ENCODE data around the gene B9D2. TPM values are rescaled to one million over a fixed set of nuclear protein-coding genes. Genes with fewer than 3 reads are reported as not detected.

B9D2 gene
- total RNA-seq, 2 experiments from 2014 or later, result 21.1 to 26.8 TPM

DNA sequence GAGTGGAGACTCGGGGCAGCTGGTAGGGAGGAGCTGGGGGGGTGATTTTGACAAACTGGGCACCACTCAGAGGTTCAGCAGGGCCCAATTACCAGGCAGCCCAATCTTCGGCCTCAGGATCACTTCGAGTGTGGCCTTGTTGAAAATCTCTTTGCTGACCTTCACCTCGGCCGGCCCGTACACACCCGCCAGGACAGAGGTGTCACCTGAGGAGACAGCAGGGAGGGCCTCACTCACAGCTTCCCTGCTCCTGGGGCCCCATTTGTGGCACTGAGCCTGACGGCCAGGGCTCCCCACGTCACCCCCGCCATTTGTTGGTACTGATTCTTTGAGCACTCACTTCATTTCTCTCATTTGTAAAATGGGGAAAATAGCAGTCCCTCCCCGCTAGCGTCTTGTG, 28.8 kb upstream of the B9D2 start:
- intact Hi-C loops (cut with DNase I, micrococcal nuclease), result no loop called here
- CTCF ChIA-PET, result no interaction called here
- ATAC-seq (ENCODE audit: poor library complexity) (no peak), DNase-seq (no peak)
- peaks cover 45% of the 10 kb centered on the region for H3K36me3 ChIP-seq (ENCODE audit: insufficient read depth, low read length)
- H3K27me3 Mint-ChIP-seq, result no peaks in the 10 kb centered on the region
- POLR2A ChIA-PET, result interaction anchor here (1.0 kb wide), 1 partner anchor 29 kb away, joined by 3 read pairs; the partner anchor contains the start of gene B9D2
- H3K27me3 ChIP-seq (ENCODE audit: control insufficient read depth in 1 of 2, insufficient read depth in 2 of 2, low read length in 2 of 2), result no peaks in the 10 kb centered on the region
- H3K4me3 Mint-ChIP-seq, result no peak overlapping the region
- TF ChIP-seq, protein P1, sequence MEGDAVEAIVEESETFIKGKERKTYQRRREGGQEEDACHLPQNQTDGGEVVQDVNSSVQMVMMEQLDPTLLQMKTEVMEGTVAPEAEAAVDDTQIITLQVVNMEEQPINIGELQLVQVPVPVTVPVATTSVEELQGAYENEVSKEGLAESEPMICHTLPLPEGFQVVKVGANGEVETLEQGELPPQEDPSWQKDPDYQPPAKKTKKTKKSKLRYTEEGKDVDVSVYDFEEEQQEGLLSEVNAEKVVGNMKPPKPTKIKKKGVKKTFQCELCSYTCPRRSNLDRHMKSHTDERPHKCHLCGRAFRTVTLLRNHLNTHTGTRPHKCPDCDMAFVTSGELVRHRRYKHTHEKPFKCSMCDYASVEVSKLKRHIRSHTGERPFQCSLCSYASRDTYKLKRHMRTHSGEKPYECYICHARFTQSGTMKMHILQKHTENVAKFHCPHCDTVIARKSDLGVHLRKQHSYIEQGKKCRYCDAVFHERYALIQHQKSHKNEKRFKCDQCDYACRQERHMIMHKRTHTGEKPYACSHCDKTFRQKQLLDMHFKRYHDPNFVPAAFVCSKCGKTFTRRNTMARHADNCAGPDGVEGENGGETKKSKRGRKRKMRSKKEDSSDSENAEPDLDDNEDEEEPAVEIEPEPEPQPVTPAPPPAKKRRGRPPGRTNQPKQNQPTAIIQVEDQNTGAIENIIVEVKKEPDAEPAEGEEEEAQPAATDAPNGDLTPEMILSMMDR (IDR thresholded peaks at IDR 0.05), result no peak
- no peaks in the 10 kb centered on the region for H3K9me3 ChIP-seq (ENCODE audit: control insufficient read depth in 1 of 2, insufficient read depth in 1 of 2, low read length in 2 of 2)
- peaks cover 63% of the 10 kb centered on the region for H3K36me3 Mint-ChIP-seq (ENCODE audit: low read depth)
- no peak overlapping the region for H3K4me3 ChIP-seq (ENCODE audit: low read length)
- H3K27ac ChIP-seq (ENCODE audit: low read depth in 1 of 2, low read length in 2 of 2), result no peak overlapping the region
- H3K9me3 Mint-ChIP-seq, result no peaks in the 10 kb centered on the region
- H3K4me1 ChIP-seq (ENCODE audit: insufficient read depth, low read length), result peaks cover 21% of the 10 kb centered on the region
- H3K4me1 Mint-ChIP-seq (ENCODE audit: low read depth), result peaks cover 27% of the 10 kb centered on the region
- no peak overlapping the region for H3K27ac Mint-ChIP-seq

DNA sequence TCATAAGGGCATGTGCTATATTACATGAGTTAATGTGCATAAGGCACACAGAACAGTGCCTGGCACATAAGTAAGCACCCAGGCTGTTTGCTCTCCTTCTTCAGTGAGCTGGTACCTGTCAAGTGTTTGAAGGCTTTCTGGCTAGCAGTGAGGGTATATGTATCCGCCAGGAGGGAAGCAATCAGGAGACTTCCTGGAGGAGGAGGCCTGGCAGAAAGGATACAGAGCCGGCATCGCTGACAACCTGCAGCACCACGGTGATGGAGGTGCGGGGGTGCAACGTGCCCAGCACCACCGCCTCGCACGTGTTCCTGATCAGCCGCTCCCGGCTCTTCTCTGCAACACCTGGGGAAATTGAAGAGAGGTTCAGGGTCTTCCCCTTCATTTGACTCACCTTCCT, 27.7 kb upstream of the B9D2 start:
- Mint-ChIP-seq H3K4me1 (ENCODE audit: low read depth) (peaks cover 16% of the 10 kb centered on the region), H3K36me3 (ENCODE audit: low read depth) (peaks cover 61% of the 10 kb centered on the region), H3K4me3 (no peak overlapping the region), H3K9me3 (no peaks in the 10 kb centered on the region), H3K27me3 (no peaks in the 10 kb centered on the region), H3K27ac (no peak overlapping the region)
- H3K9me3 ChIP-seq (ENCODE audit: control insufficient read depth in 1 of 2, insufficient read depth in 1 of 2, low read length in 2 of 2), result no peaks in the 10 kb centered on the region
- no peak for ATAC-seq (ENCODE audit: poor library complexity)
- ChIA-PET POLR2A (no interaction called here), CTCF (no interaction called here)
- H3K36me3 ChIP-seq (ENCODE audit: insufficient read depth, low read length), result peaks cover 45% of the 10 kb centered on the region
- H3K4me1 ChIP-seq (ENCODE audit: insufficient read depth, low read length), result peaks cover 15% of the 10 kb centered on the region
- DNase-seq, result no peak
- intact Hi-C loops (cut with DNase I, micrococcal nuclease), result no loop called here
- no peak overlapping the region for H3K27ac ChIP-seq (ENCODE audit: low read depth in 1 of 2, low read length in 2 of 2)
- H3K4me3 ChIP-seq (ENCODE audit: low read length), result no peak overlapping the region
- H3K27me3 ChIP-seq (ENCODE audit: control insufficient read depth in 1 of 2, insufficient read depth in 2 of 2, low read length in 2 of 2), result no peaks in the 10 kb centered on the region
- TF ChIP-seq, protein P1 (IDR thresholded peaks at IDR 0.05), result no peak

DNA sequence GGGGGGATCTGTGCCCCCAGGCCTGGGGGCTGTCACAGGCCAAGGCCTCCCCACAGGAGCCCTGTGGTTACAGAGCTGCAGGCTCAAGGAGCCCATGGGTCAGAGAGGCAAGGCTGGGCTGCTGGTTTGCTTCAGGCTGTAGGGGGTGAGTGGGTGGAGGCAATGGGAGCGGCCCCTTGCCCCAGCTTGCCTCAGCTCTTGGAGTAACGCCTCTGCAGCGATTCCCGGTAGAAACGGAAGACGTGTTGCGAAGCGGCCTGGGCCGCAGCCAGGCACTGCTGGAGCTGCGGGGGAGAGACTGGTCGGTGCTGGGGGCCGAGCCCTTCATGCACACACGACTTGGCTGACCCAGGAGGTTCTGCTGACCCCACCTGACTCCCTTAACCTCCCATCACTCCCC, 22.5 kb upstream of the B9D2 start:
- Mint-ChIP-seq H3K4me1 (ENCODE audit: low read depth) (no peaks in the 10 kb centered on the region), H3K9me3 (no peaks in the 10 kb centered on the region), H3K27ac (no peak overlapping the region), H3K4me3 (no peak overlapping the region), H3K27me3 (no peaks in the 10 kb centered on the region), H3K36me3 (ENCODE audit: low read depth) (peaks cover 44% of the 10 kb centered on the region)
- POLR2A ChIA-PET, result no interaction called here
- no peaks in the 10 kb centered on the region for H3K9me3 ChIP-seq (ENCODE audit: control insufficient read depth in 1 of 2, insufficient read depth in 1 of 2, low read length in 2 of 2)
- no peak overlapping the region for H3K4me3 ChIP-seq (ENCODE audit: low read length)
- no peak overlapping the region for H3K27ac ChIP-seq (ENCODE audit: low read depth in 1 of 2, low read length in 2 of 2)
- peaks cover 34% of the 10 kb centered on the region for H3K36me3 ChIP-seq (ENCODE audit: insufficient read depth, low read length)
- TF ChIP-seq, protein P1 (IDR thresholded peaks at IDR 0.05), result no peak
- ATAC-seq (ENCODE audit: poor library complexity), result no peak
- intact Hi-C loops (cut with DNase I, micrococcal nuclease), result no loop called here
- no peaks in the 10 kb centered on the region for H3K27me3 ChIP-seq (ENCODE audit: control insufficient read depth in 1 of 2, insufficient read depth in 2 of 2, low read length in 2 of 2)
- CTCF ChIA-PET, result no interaction called here
- H3K4me1 ChIP-seq (ENCODE audit: insufficient read depth, low read length), result no peaks in the 10 kb centered on the region
- DNase-seq, result no peak
